Peyer's patch (tissue), 4 donors: ENCODE data around the gene PPDPF. TPM values are rescaled to one million over a fixed set of nuclear protein-coding genes. Genes with fewer than 3 reads are reported as not detected.

ENCODE experiments used
- DNase-seq, 3 donors: peaks; one replicate each; pipeline ENCODE4 v3.0.0-alpha.2; 2017 to 2019
- H3K27ac ChIP-seq, 4 donors: fragments of 200-600 bp; sonication (generic); one replicate each; pipeline ENCODE4 v1.5.1; 2016 to 2019
- H3K27me3 ChIP-seq, 2 donors: fragments of 200-600 bp; sonication (generic); one replicate each; pipeline ENCODE4 v1.5.1; 2019
- H3K36me3 ChIP-seq, 3 donors: fragments of 200-600 bp; sonication (generic); one replicate each; pipeline ENCODE4 v1.5.1; 2016 to 2019
- H3K4me1 ChIP-seq, 4 donors: fragments of 200-600 bp; sonication (generic); one replicate each; pipeline ENCODE4 v1.5.1; 2016 to 2019
- H3K4me3 ChIP-seq, 4 donors: fragments of 200-600 bp; sonication (generic); 1 replicate in 3 of 4; 2 replicates in 1 of 4; pipeline ENCODE4 v1.5.1; 2016 to 2019; ENCODE audit warnings: mild to moderate bottlenecking in 1 of 4
- H3K9me3 ChIP-seq, 4 donors: fragments of 200-600 bp; sonication (generic); one replicate each; pipeline ENCODE4 v1.5.1; 2016 to 2019; ENCODE audit warnings: mild to moderate bottlenecking in 1 of 4
- CTCF ChIP-seq, 6 experiments: fragments of 450-650 bp in 4 of 6; fragments of 200-600 bp in 2 of 6; sonication (generic) in 1 of 6; IDR thresholded peaks; one replicate each; pipeline ENCODE4 v1.5.1; 2017 to 2019; ENCODE audit warnings: antibody characterized with exemption in 6 of 6, mild to moderate bottlenecking in 3 of 6, moderate library complexity in 1 of 6
- POLR2A ChIP-seq, 2 donors: fragments of 450-650 bp; IDR thresholded peaks; one replicate each; pipeline ENCODE4 v1.5.1; 2017; ENCODE audit warnings: antibody characterized with exemption in 2 of 2, mild to moderate bottlenecking in 2 of 2, moderate library complexity in 2 of 2
- total RNA-seq, 4 donors: library from RNA; depleted of rRNA; stranded (reverse); fragments of >200 nt; gene quantifications; one replicate each; pipeline ENCODE4 v1.1.0, GENCODE V29; 2016

Gene PPDPF
- total RNA-seq, 4 donors from 2014 or later = 94.1 to 435 (median 193) TPM

GRCh38 chr20:63544958-63545516, 24.5 kb downstream of the PPDPF start:
- Histone ChIP-seq H3K9me3 (no peaks in the 10 kb centered on the region), H3K4me3 (no peak overlapping the region), H3K27ac (peak overlapping the region in 2 of 4 donors; percentile 46 to 57), H3K4me1 (peaks cover 0 to 37% (median 11%) of the 10 kb centered on the region in 4 donors), H3K36me3 (no peaks in the 10 kb centered on the region), H3K27me3 (peaks cover 0 to 5% of the 10 kb centered on the region in 2 donors)
- peak in 2 of 3 donors; percentile 75 to 76 for DNase-seq
- TF ChIP-seq POLR2A (IDR thresholded peaks at IDR 0.05) = no peak
- no peak for TF ChIP-seq CTCF (IDR thresholded peaks at IDR 0.05)

GRCh38 chr20:63545814-63546213, 25.2 kb downstream of the PPDPF start:
- DNase-seq = peak in 1 of 3 donors; percentile 40

GRCh38 chr20:63546256-63546955, 25.8 kb downstream of the PPDPF start:
- DNase-seq = no peak
- TF ChIP-seq POLR2A (IDR thresholded peaks at IDR 0.05) (no peak), CTCF (IDR thresholded peaks at IDR 0.05) (no peak)
- Histone ChIP-seq H3K36me3 (no peaks in the 10 kb centered on the region), H3K4me1 (peaks cover 0 to 37% (median 11%) of the 10 kb centered on the region in 4 donors), H3K27me3 (peaks cover 0 to 5% of the 10 kb centered on the region in 2 donors), H3K4me3 (no peak overlapping the region), H3K9me3 (no peaks in the 10 kb centered on the region), H3K27ac (peak overlapping the region in 1 of 4 donors; percentile 38)

More at GRCh38 chr20:63545814-63546213, 25.2 kb downstream of the PPDPF start:
- no peaks in the 10 kb centered on the region for H3K9me3 ChIP-seq
- H3K4me3 ChIP-seq = no peak overlapping the region
- TF ChIP-seq CTCF (IDR thresholded peaks at IDR 0.05) = no peak
- TF ChIP-seq POLR2A (IDR thresholded peaks at IDR 0.05) = no peak
- no peaks in the 10 kb centered on the region for H3K36me3 ChIP-seq
- H3K27me3 ChIP-seq = peaks cover 0 to 5% of the 10 kb centered on the region in 2 donors
- H3K27ac ChIP-seq = peak overlapping the region in 2 of 4 donors; percentile 25 to 57
- H3K4me1 ChIP-seq = peaks cover 0 to 37% (median 11%) of the 10 kb centered on the region in 4 donors

DNA sequence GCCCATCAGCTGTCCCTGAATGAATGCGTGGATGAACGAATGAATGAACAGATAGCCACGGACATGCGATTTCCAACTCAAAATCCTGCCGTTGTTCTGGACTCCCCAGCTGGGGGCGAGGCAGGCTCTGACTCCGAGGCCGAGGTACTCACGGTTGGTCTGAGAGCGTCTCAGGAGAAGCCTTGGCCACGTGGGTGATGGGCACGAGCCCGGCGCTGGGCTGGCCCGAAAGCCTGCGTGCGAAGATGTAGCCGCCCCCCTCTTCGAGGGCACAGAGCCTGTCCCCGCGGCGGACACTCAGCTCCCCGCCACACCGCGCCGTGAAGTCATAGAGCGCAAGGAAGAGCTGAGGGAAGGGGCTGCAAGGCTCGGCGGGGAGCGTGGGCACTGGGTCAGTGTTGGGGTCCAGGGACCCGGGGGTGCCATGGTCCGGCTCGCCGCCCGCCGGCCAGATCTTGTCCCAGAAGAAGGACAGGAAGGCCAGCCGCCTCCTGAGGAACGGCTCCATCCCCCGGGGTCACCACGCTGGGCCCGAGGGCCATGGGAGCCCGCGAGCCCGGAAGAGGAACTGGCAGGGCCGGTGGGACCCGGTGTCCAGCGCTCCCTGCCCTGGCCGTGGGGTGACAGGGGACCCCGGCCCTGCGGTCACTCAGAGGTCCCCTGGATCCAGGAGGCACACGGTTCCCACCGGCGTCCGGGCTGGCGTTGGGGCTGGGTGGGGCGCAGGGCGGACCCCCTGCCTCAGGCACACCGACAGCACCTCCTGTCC, 26.6 kb downstream of the PPDPF start:
- DNase-seq = no peak
- H3K36me3 ChIP-seq = no peaks in the 10 kb centered on the region
- H3K27ac ChIP-seq = no peak overlapping the region
- H3K9me3 ChIP-seq = no peaks in the 10 kb centered on the region
- TF ChIP-seq CTCF (IDR thresholded peaks at IDR 0.05) (no peak), POLR2A (IDR thresholded peaks at IDR 0.05) (no peak)
- H3K4me1 ChIP-seq = peaks cover 0 to 34% (median 11%) of the 10 kb centered on the region in 4 donors
- no peak overlapping the region for H3K4me3 ChIP-seq
- H3K27me3 ChIP-seq = peaks cover 0 to 5% of the 10 kb centered on the region in 2 donors

DNA sequence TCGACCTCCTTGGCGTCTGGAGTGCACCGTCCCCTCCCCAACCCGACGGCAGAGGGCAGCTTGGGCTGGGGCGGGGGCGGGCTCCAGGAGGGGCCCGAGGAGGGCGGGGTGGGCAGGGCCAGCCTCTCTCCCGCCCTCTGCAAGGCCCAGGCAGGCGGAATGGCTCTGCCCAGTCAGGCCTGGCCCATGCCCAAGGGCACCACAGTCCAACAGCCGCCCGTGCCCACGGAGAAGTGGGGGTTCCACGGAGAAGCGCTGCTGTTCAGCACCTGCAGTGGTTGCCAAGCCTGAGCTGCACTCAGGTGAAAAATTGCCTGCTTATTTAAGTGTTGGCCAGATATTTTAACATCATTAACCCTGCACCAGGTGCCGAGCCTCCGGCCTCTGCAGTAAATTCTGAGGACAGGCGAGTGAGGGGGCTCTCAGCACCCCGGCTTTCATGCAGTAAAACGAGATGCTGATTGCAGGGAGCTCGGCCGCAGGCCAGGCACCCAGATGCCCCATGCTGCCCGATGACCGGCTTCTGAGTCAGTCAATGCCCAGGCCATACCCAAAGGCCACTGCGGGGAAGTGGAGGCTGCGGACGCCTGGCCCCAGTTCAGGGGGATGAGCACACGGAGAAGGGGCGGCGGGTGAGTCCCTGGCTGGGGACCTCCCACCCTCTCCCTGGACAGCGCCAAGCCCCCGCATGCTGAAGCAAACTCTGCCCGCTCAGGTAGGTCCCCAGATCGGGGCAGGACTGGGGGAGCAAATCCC, 27.3 kb downstream of the PPDPF start, which contains the start of gene SRMS:
SRMS (minus strand) TSS at position 25 of the 756 bp plus-strand sequence. CDS start 286 bp downstream, outside the sequence.
- no peak for DNase-seq

More for the DNA sequence above, 27.3 kb downstream of the PPDPF start, which contains the start of gene SRMS:
- H3K27ac ChIP-seq = no peak within 1 kb of the TSS
- no peak within 1 kb of the TSS for H3K4me3 ChIP-seq
- H3K27me3 ChIP-seq = peaks cover 0 to 5% of the 10 kb centered on the region in 2 donors
- H3K9me3 ChIP-seq = no peaks in the 10 kb centered on the region
- H3K36me3 ChIP-seq = no peaks in the 10 kb centered on the region
- peaks cover 0 to 32% (median 11%) of the 10 kb centered on the region in 4 donors for H3K4me1 ChIP-seq
- TF ChIP-seq CTCF (IDR thresholded peaks at IDR 0.05) (no peak), POLR2A (IDR thresholded peaks at IDR 0.05) (no peak)
